K562 (cell line): Measurements from ENCODE around the gene IL17D. TPM values are rescaled to one million over a fixed set of nuclear protein-coding genes. Genes with fewer than 3 reads are reported as not detected.

Source experiments
- ATAC-seq: fragments of 200-7000 bp; cut with Tn5 transposase; 3 replicates; pipeline ENCODE4 v1.9.1; 2020; ENCODE audit warnings: moderate library complexity
- BruUV-seq: library from RNA; stranded (reverse); fragments of 400-500 nt; replicated peaks from 2 replicates; lab custom pipeline; 2021; lab: Mats Ljungman, UMichigan
- CTCF ChIA-PET: fragments of 300-600 bp; formaldehyde crosslinking; extraction: SDS; loops from one replicate; lab custom pipeline; 2021; ENCODE audit warnings: low intra/inter-chr PET ratio; lab: Yijun Ruan, JAX
- POLR2A ChIA-PET: fragments of 300-600, 350-650 bp; sonication (Branson Sonifier 250); formaldehyde crosslinking; extraction: SDS; loops from one replicate; lab custom pipeline; 2021; ENCODE audit warnings: antibody characterized with exemption, inconsistent platforms; lab: Yijun Ruan, JAX
- DNase-seq, 4 experiments: peaks; one replicate each; pipeline versions ENCODE4 v3.0.0 to v3.0.0-alpha.2; 2011 to 2018; ENCODE audit warnings: low spot score in 3 of 4, mixed read lengths in 3 of 4; ENCODE audit errors: extremely low read depth in 1 of 4
- FAIRE-seq: peaks from 2 replicates; lab custom pipeline; 2011; peaks lifted over from hg19 to GRCh38; lab: Jason Lieb, UNC
- H2AFZ ChIP-seq: 2 replicates; pipeline ENCODE4 v1.6.0; 2011; ENCODE audit warnings: low read depth, low read length, control low read depth, inconsistent platforms
- H3K27ac ChIP-seq: fragments of 200-600 bp; 3 replicates; pipeline ENCODE4 v1.8.0; 2011; ENCODE audit warnings: low read depth, mild to moderate bottlenecking, control low read depth, inconsistent platforms, low read length, moderate library complexity, mixed read lengths; ENCODE audit errors: extremely low read depth
- H3K27me3 ChIP-seq, 2 experiments: fragments of 300-600 bp in 1 of 2; 2 replicates in 1 of 2; 3 replicates in 1 of 2; pipeline versions ENCODE4 v1.6.0 to v1.8.0; 2011; ENCODE audit warnings: inconsistent platforms in 2 of 2, low read length in 2 of 2, mild to moderate bottlenecking in 1 of 2, mixed read lengths in 1 of 2, moderate library complexity in 1 of 2; ENCODE audit not compliant: control insufficient read depth in 2 of 2, insufficient read depth in 2 of 2
- H3K36me3 ChIP-seq: fragments of 300-600 bp; 3 replicates; pipeline ENCODE4 v1.8.0; 2011; ENCODE audit warnings: mild to moderate bottlenecking, low read length, inconsistent platforms; ENCODE audit not compliant: control insufficient read depth, insufficient read depth
- H3K4me1 ChIP-seq, 2 experiments: fragments of 200-600 bp in 1 of 2; replicated peaks in 1 of 2; 2 replicates in 1 of 2; 3 replicates in 1 of 2; pipeline versions ENCODE4 v1.5.1 to v1.8.0; 2011; ENCODE audit warnings: inconsistent platforms in 2 of 2, low read length in 2 of 2, mild to moderate bottlenecking in 1 of 2, mixed read lengths in 1 of 2, moderate library complexity in 1 of 2; ENCODE audit not compliant: control insufficient read depth in 2 of 2, insufficient read depth in 2 of 2
- H3K4me2 ChIP-seq: 2 replicates; pipeline ENCODE4 v1.6.1; 2011; ENCODE audit warnings: low read length, control low read depth, inconsistent platforms, mixed read lengths; ENCODE audit not compliant: insufficient read depth
- H3K4me3 ChIP-seq: fragments of 200-600 bp; sonication (generic), shearing (Covaris generic); 2 replicates; pipeline ENCODE4 v1.5.1; 2016; ENCODE audit warnings: control low read depth, inconsistent platforms
- H3K79me2 ChIP-seq: fragments of 200-600 bp; 3 replicates; pipeline ENCODE4 v1.8.0; 2011; ENCODE audit warnings: low read length, inconsistent platforms; ENCODE audit not compliant: control insufficient read depth, insufficient read depth
- H3K9ac ChIP-seq, 2 experiments: 2 replicates each; pipeline versions ENCODE4 v1.6.0 to v1.6.1; 2011; ENCODE audit warnings: low read depth in 2 of 2, low read length in 2 of 2, control low read depth in 1 of 2, inconsistent platforms in 1 of 2, mild to moderate bottlenecking in 1 of 2, mixed read lengths in 1 of 2; ENCODE audit not compliant: insufficient read depth in 1 of 2
- H3K9me1 ChIP-seq: one replicate; pipeline ENCODE4 v1.6.0; 2011; ENCODE audit warnings: inconsistent platforms, mild to moderate bottlenecking, low read length, moderate library complexity; ENCODE audit not compliant: control insufficient read depth, insufficient read depth
- H3K9me3 ChIP-seq: replicated peaks from 2 replicates; pipeline ENCODE4 v1.5.1; 2011; ENCODE audit warnings: low read depth, low read length, inconsistent platforms; ENCODE audit not compliant: control insufficient read depth, insufficient read depth
- H4K20me1 ChIP-seq: replicated peaks from 2 replicates; pipeline ENCODE4 v1.6.1; 2011; ENCODE audit warnings: low read length, inconsistent platforms, mixed read lengths; ENCODE audit not compliant: control insufficient read depth, insufficient read depth
- ESRRA ChIP-seq: fragments of 450-650 bp; IDR thresholded peaks from 2 replicates; pipeline ENCODE4 v1.6.1; 2014; ENCODE audit warnings: low read depth, mild to moderate bottlenecking, moderate library complexity, borderline replicate concordance
- HLTF ChIP-seq: fragments of 450-650 bp; IDR thresholded peaks from 2 replicates; pipeline ENCODE4 v1.6.1; 2016
- MECOM ChIP-seq: fragments of 250-450 bp; sonication (Bioruptor Pico); IDR thresholded peaks from 2 replicates; pipeline ENCODE4 v1.8.0; 2022; ENCODE audit warnings: inconsistent platforms
- MED1 ChIP-seq: sonication (generic); formaldehyde crosslinking; IDR thresholded peaks from 2 replicates; pipeline ENCODE4 v1.8.1; 2023; ENCODE audit warnings: missing genetic modification reagents, borderline replicate concordance
- MTA2 ChIP-seq: fragments of 450-650 bp; IDR thresholded peaks from 2 replicates; pipeline ENCODE4 v1.6.1; 2016; ENCODE audit warnings: low read depth
- MYC ChIP-seq, 2 experiments: fragments of 250-450 bp in 1 of 2; sonication (Bioruptor Pico) in 1 of 2; IDR thresholded peaks; 2 replicates each; pipeline versions ENCODE4 v1.5.1 to v1.6.1; 2012 to 2021; ENCODE audit warnings: low read depth in 2 of 2, borderline replicate concordance in 1 of 2, improper control_type of control experiment in 1 of 2, low read length in 1 of 2, mild to moderate bottlenecking in 1 of 2, moderate library complexity in 1 of 2
- PATZ1 ChIP-seq: fragments of 250-450 bp; sonication (Bioruptor Pico); IDR thresholded peaks from 2 replicates; pipeline ENCODE4 v1.5.0; 2020; ENCODE audit warnings: mild to moderate bottlenecking, borderline replicate concordance
- RFX7 ChIP-seq: fragments of 250-450 bp; sonication (Bioruptor Pico); IDR thresholded peaks from 2 replicates; pipeline ENCODE4 v1.5.1; 2021; ENCODE audit warnings: mild to moderate bottlenecking
- TRIM25 ChIP-seq: fragments of 450-650 bp; IDR thresholded peaks from 2 replicates; pipeline ENCODE4 v1.7.0; 2016; ENCODE audit warnings: borderline replicate concordance
- ZNF146 ChIP-seq: IDR thresholded peaks from one replicate; pipeline ENCODE4 v1.6.1; 2018; ENCODE audit warnings: missing compliant biosample characterization; ENCODE audit not compliant: unreplicated experiment
- ZNF512 ChIP-seq: IDR thresholded peaks from 2 replicates; pipeline ENCODE4 v1.6.1; 2016; ENCODE audit warnings: missing genetic modification characterization, missing compliant biosample characterization
- WGBS: fragments of 100-300 bp; shearing (Covaris generic); methylation state at CpG from one replicate; pipeline ENCODE4 v1.1.6; 2016; ENCODE audit warnings: low coverage, mixed read lengths; ENCODE audit not compliant: insufficient coverage; ENCODE audit errors: missing lambda C conversion rate; 5-methylcytosine and 5-hydroxymethylcytosine counted together
- in situ Hi-C: fragments of 300-500 bp; cut with MboI; formaldehyde crosslinking; loops from 4 replicates; pipeline ENCODE4 v1.15.0; 2018; ENCODE audit warnings: inconsistent platforms, mixed read lengths
- intact Hi-C: fragments of 100-400 bp; cut with micrococcal nuclease; formaldehyde crosslinking; loops from 2 replicates; pipeline ENCODE4 v1.14.2; 2022
- polyA plus RNA-seq, 8 experiments: library from polyadenylated mRNA; depleted of rRNA in 4 of 8; stranded (reverse) in 5 of 8; unstranded in 3 of 8; fragments of >200 nt; fragmentation: Nextera tagmentation in 2 of 8; fragmentation: Illumina TruSeq in 1 of 8; extraction: Ambion mirVana in 2 of 8; extraction: Trizol in 1 of 8; gene quantifications; 2 replicates each; pipeline versions ENCODE4 v1.2.1 to v1.2.3, GENCODE V29; 2011 to 2014; ENCODE audit warnings: inconsistent platforms in 1 of 8, missing spikeins in 1 of 8
- total RNA-seq, 7 experiments: library from RNA; depleted of rRNA in 6 of 7; stranded (reverse); fragments of >200 nt in 6 of 7; fragmentation: Illumina TruSeq in 2 of 7; extraction: Trizol in 2 of 7; gene quantifications; 2 replicates each; pipeline versions ENCODE4 v1.2.1 to v1.2.3, GENCODE V29; 2011 to 2021; ENCODE audit warnings: low replicate concordance in 1 of 7

Gene IL17D
- total and polyA plus RNA-seq, 9 of the 15 experiments (the other 6 are each of a cell fraction or from before 2014, with no cell fraction given) = 0.04 to 0.55 (median 0.13) TPM; not detected in 4

- no peak for TF ChIP-seq HLTF
- no peak for TF ChIP-seq MECOM
- TF ChIP-seq MYC (IDR thresholded peaks at IDR 0.05; ENCODE audit: low read depth, low read length) = no peak
- TF ChIP-seq MYC (CRISPR knock-in tag; IDR thresholded peaks at IDR 0.05; ENCODE audit: borderline replicate concordance, low read depth) = no peak
- TF ChIP-seq ESRRA = no peak
These were observed 16.3 kb downstream of the IL17D start (continued) for GRCh38 chr13:20719783-20720182.

GRCh38 chr13:20720499-20720898 is 17.0 kb downstream of the IL17D start:
- H3K27ac ChIP-seq = no peak overlapping the region
- H3K9me1 ChIP-seq = no peaks in the 10 kb centered on the region
- no peaks in the 10 kb centered on the region for H4K20me1 ChIP-seq
- ChIA-PET CTCF (no interaction called here), POLR2A (no interaction called here)
- DNase-seq (no peak), FAIRE-seq (no peak), ATAC-seq (no peak)
- no peaks in the 10 kb centered on the region for H3K9me3 ChIP-seq
- H3K9ac ChIP-seq = no peak overlapping the region; a peak in 1 of 4 replicates
- intact Hi-C loops (no loop called here), in situ Hi-C loops (no loop called here)
- H3K4me3 ChIP-seq = no peak overlapping the region
- 23% methylated on average over 3 of the region's 11 CpGs for WGBS
- no peak overlapping the region for H2AFZ ChIP-seq
- H3K4me2 ChIP-seq = no peak overlapping the region
- BruUV-seq = no TSS peak
- peaks cover 0 to 16% of the 10 kb centered on the region in 2 experiments; a peak in 2 of 5 replicates for H3K27me3 ChIP-seq
- H3K36me3 ChIP-seq = no peaks in the 10 kb centered on the region
- H3K79me2 ChIP-seq = no peaks in the 10 kb centered on the region
- peaks cover 0 to 22% of the 10 kb centered on the region in 2 experiments; a peak in 2 of 5 replicates for H3K4me1 ChIP-seq
- TF ChIP-seq ZNF512 (tag) (no peak), TRIM25 (no peak), MED1 (CRISPR knock-in tag) (no peak), RFX7 (CRISPR knock-in tag) (no peak), ZNF146 (CRISPR knock-in tag) (no peak), MTA2 (no peak), PATZ1 (CRISPR knock-in tag) (no peak)
